WTC11 (cell line): Measurements from ENCODE around the gene ATF7. TPM values are rescaled to one million over a fixed set of nuclear protein-coding genes. Genes with fewer than 3 reads are reported as not detected.
"Not testable (repeated sequence)": the region's sequence is repeated elsewhere in the genome, so short reads cannot be mapped to it uniquely, and the experiment has no call there.

Experiments used
- ATAC-seq: fragments of 200-7000 bp; cut with Tn5 transposase; 2 replicates; pipeline ENCODE4 v1.10.0; 2021; ENCODE audit warnings: mild to moderate bottlenecking, moderate library complexity
- CTCF ChIA-PET: fragments of 300-600 bp; sonication (Branson Sonifier 250); formaldehyde crosslinking; loops from one replicate; lab custom pipeline; 2021; ENCODE audit warnings: antibody characterized with exemption; lab: Charles Lee
- POLR2A ChIA-PET: fragments of 350-600 bp; sonication (Branson Sonifier 250); formaldehyde crosslinking; loops from one replicate; lab custom pipeline; 2021; ENCODE audit warnings: antibody characterized with exemption; lab: Charles Lee
- DNase-seq: peaks from one replicate; pipeline ENCODE4 v3.0.0; 2021; ENCODE audit warnings: low spot score
- H3K27ac Mint-ChIP-seq: 2 replicates; pipeline ENCODE4 v1.8.0; 2021; ENCODE audit warnings: mixed read lengths
- H3K27me3 Mint-ChIP-seq: 2 replicates; pipeline ENCODE4 v1.8.0; 2021; ENCODE audit warnings: low read depth, mild to moderate bottlenecking, moderate library complexity, mixed read lengths
- H3K36me3 Mint-ChIP-seq: 2 replicates; pipeline ENCODE4 v1.8.0; 2021; ENCODE audit warnings: mixed read lengths
- H3K4me1 Mint-ChIP-seq: 2 replicates; pipeline ENCODE4 v1.8.0; 2022; ENCODE audit warnings: mixed read lengths
- H3K4me3 Mint-ChIP-seq: 2 replicates; pipeline ENCODE4 v1.8.0; 2021; ENCODE audit warnings: mild to moderate bottlenecking, moderate library complexity, mixed read lengths
- H3K9me3 Mint-ChIP-seq: 2 replicates; pipeline ENCODE4 v1.8.0; 2021; ENCODE audit warnings: mixed read lengths
- AR ChIP-seq: fragments of 250-450 bp; sonication (Bioruptor Pico); IDR thresholded peaks from 2 replicates; pipeline ENCODE4 v1.9.0; 2021; ENCODE audit warnings: mild to moderate bottlenecking
- HMGA2 ChIP-seq: fragments of 250-450 bp; sonication (Bioruptor Pico); IDR thresholded peaks from 2 replicates; pipeline ENCODE4 v1.4.0; 2021; ENCODE audit warnings: mild to moderate bottlenecking, moderate library complexity
- IRF2 ChIP-seq: sonication (generic); formaldehyde crosslinking; IDR thresholded peaks from 2 replicates; pipeline ENCODE4 v1.8.0; 2022; ENCODE audit warnings: low read depth, missing genetic modification reagents, borderline replicate concordance
- KAT7 ChIP-seq: sonication (generic); formaldehyde crosslinking; IDR thresholded peaks from 2 replicates; pipeline ENCODE4 v1.8.1; 2023; ENCODE audit warnings: missing genetic modification reagents, mild to moderate bottlenecking, borderline replicate concordance
- MAX ChIP-seq: sonication (generic); formaldehyde crosslinking; IDR thresholded peaks from 2 replicates; pipeline ENCODE4 v1.8.0; 2022; ENCODE audit warnings: mild to moderate bottlenecking, missing genetic modification reagents
- MXD4 ChIP-seq: fragments of 250-450 bp; sonication (Bioruptor Pico); IDR thresholded peaks from 2 replicates; pipeline ENCODE4 v1.8.0; 2021; ENCODE audit warnings: mild to moderate bottlenecking, moderate library complexity, borderline replicate concordance
- OVOL2 ChIP-seq: fragments of 250-450 bp; sonication (Bioruptor Pico); IDR thresholded peaks from 2 replicates; pipeline ENCODE4 v1.9.0; 2021; ENCODE audit warnings: mild to moderate bottlenecking, borderline replicate concordance
- PRRX2 ChIP-seq: fragments of 250-450 bp; sonication (Bioruptor Pico); IDR thresholded peaks from 2 replicates; pipeline ENCODE4 v1.8.0; 2021; ENCODE audit warnings: mild to moderate bottlenecking
- RORB ChIP-seq: fragments of 250-450 bp; sonication (Bioruptor Pico); IDR thresholded peaks from 2 replicates; pipeline ENCODE4 v1.9.0; 2021; ENCODE audit warnings: mild to moderate bottlenecking
- SMAD3 ChIP-seq: sonication (generic); formaldehyde crosslinking; IDR thresholded peaks from 2 replicates; pipeline ENCODE4 v1.8.0; 2022; ENCODE audit warnings: missing genetic modification reagents, mild to moderate bottlenecking, borderline replicate concordance
- STAT6 ChIP-seq: sonication (generic); formaldehyde crosslinking; conservative IDR thresholded peaks from 2 replicates; pipeline ENCODE4 v1.8.1; 2023; ENCODE audit warnings: mild to moderate bottlenecking, low read depth, missing genetic modification reagents, moderate library complexity
- TP53 ChIP-seq: sonication (generic); formaldehyde crosslinking; IDR thresholded peaks from 2 replicates; pipeline ENCODE4 v1.8.1; 2023; ENCODE audit warnings: mild to moderate bottlenecking, missing genetic modification reagents
- ZNF232 ChIP-seq: sonication (generic); formaldehyde crosslinking; IDR thresholded peaks from 2 replicates; pipeline ENCODE4 v1.8.0; 2022; ENCODE audit warnings: mild to moderate bottlenecking, missing genetic modification reagents
- ZNF671 ChIP-seq: fragments of 250-450 bp; sonication (Bioruptor Pico); IDR thresholded peaks from 2 replicates; pipeline ENCODE4 v1.8.0; 2021; ENCODE audit warnings: mild to moderate bottlenecking
- total RNA-seq: library from RNA; stranded (reverse); gene quantifications from 3 replicates; pipeline ENCODE4 v1.2.3, GENCODE V29; 2021
- TF ChIP-seq, protein P1 (sequence below): fragments of 250-450 bp; sonication (Bioruptor Pico); IDR thresholded peaks from 2 replicates; pipeline ENCODE4 v1.9.0; 2021; ENCODE audit warnings: mild to moderate bottlenecking, borderline replicate concordance
- TF ChIP-seq, protein P2 (sequence below): sonication (generic); formaldehyde crosslinking; IDR thresholded peaks from 2 replicates; pipeline ENCODE4 v1.8.1; 2023; ENCODE audit warnings: mild to moderate bottlenecking, missing genetic modification reagents, moderate library complexity
- TF ChIP-seq, protein P3 (sequence below): fragments of 250-450 bp; sonication (Bioruptor Pico); IDR thresholded peaks from 2 replicates; pipeline ENCODE4 v2.1.2; 2022; ENCODE audit warnings: mild to moderate bottlenecking, moderate library complexity
- TF ChIP-seq, protein P4 (sequence below): sonication (generic); formaldehyde crosslinking; IDR thresholded peaks from 2 replicates; pipeline ENCODE4 v1.8.1; 2023; ENCODE audit warnings: mild to moderate bottlenecking, missing genetic modification reagents, moderate library complexity
- TF ChIP-seq, protein P5 (sequence below): sonication (generic); formaldehyde crosslinking; IDR thresholded peaks from 2 replicates; pipeline ENCODE4 v1.8.0; 2022; ENCODE audit warnings: mild to moderate bottlenecking, missing genetic modification reagents

Gene ATF7
- total RNA-seq, 1 experiment from 2014 or later = 16.3 TPM

GRCh38 chr12:53651737-53652136 is 25.6 kb upstream of the ATF7 start (continued):
- TF ChIP-seq MAX (CRISPR knock-in tag) = no peak
- no peak for TF ChIP-seq MXD4 (CRISPR knock-in tag)
- TF ChIP-seq PRRX2 (CRISPR knock-in tag) = no peak
- TF ChIP-seq RORB = no peak
- TF ChIP-seq AR (CRISPR knock-in tag) = no peak

- CTCF ChIA-PET = interaction anchor here (0.7 to 1.1 kb wide), 2 partner anchors 103 to 1724 kb away, joined by 3 read pairs; no protein-coding TSS in a partner anchor
- not testable (repeated sequence) for ATAC-seq, H3K4me1 Mint-ChIP-seq, H3K36me3 Mint-ChIP-seq, DNase-seq, H3K4me3 Mint-ChIP-seq, H3K27ac Mint-ChIP-seq, H3K9me3 Mint-ChIP-seq, H3K27me3 Mint-ChIP-seq
- POLR2A ChIA-PET = interaction anchor here (0.5 kb wide), 1 partner anchor 30 kb away, joined by 9 read pairs; no protein-coding TSS in a partner anchor
These were observed 20.1 kb upstream of the ATF7 start for GRCh38 chr12:53646300-53646699.

GRCh38 chr12:53645165-53645564 is 19.0 kb upstream of the ATF7 start:
- Mint-ChIP-seq H3K4me1 (no peaks in the 10 kb centered on the region), H3K27me3 (no peaks in the 10 kb centered on the region), H3K4me3 (no peak overlapping the region), H3K27ac (no peak overlapping the region), H3K9me3 (peaks cover 7% of the 10 kb centered on the region; the same call in 1 of the 2 replicates), H3K36me3 (no peaks in the 10 kb centered on the region)
- POLR2A ChIA-PET = no interaction called here
- ATAC-seq = no peak
- CTCF ChIA-PET = no interaction called here
- DNase-seq = no peak
- TF ChIP-seq, protein P1, sequence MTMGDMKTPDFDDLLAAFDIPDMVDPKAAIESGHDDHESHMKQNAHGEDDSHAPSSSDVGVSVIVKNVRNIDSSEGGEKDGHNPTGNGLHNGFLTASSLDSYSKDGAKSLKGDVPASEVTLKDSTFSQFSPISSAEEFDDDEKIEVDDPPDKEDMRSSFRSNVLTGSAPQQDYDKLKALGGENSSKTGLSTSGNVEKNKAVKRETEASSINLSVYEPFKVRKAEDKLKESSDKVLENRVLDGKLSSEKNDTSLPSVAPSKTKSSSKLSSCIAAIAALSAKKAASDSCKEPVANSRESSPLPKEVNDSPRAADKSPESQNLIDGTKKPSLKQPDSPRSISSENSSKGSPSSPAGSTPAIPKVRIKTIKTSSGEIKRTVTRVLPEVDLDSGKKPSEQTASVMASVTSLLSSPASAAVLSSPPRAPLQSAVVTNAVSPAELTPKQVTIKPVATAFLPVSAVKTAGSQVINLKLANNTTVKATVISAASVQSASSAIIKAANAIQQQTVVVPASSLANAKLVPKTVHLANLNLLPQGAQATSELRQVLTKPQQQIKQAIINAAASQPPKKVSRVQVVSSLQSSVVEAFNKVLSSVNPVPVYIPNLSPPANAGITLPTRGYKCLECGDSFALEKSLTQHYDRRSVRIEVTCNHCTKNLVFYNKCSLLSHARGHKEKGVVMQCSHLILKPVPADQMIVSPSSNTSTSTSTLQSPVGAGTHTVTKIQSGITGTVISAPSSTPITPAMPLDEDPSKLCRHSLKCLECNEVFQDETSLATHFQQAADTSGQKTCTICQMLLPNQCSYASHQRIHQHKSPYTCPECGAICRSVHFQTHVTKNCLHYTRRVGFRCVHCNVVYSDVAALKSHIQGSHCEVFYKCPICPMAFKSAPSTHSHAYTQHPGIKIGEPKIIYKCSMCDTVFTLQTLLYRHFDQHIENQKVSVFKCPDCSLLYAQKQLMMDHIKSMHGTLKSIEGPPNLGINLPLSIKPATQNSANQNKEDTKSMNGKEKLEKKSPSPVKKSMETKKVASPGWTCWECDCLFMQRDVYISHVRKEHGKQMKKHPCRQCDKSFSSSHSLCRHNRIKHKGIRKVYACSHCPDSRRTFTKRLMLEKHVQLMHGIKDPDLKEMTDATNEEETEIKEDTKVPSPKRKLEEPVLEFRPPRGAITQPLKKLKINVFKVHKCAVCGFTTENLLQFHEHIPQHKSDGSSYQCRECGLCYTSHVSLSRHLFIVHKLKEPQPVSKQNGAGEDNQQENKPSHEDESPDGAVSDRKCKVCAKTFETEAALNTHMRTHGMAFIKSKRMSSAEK = no peak
- no peak for TF ChIP-seq HMGA2
- TF ChIP-seq, protein P2, sequence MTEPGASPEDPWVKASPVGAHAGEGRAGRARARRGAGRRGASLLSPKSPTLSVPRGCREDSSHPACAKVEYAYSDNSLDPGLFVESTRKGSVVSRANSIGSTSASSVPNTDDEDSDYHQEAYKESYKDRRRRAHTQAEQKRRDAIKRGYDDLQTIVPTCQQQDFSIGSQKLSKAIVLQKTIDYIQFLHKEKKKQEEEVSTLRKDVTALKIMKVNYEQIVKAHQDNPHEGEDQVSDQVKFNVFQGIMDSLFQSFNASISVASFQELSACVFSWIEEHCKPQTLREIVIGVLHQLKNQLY (CRISPR knock-in tag) = no peak
- TF ChIP-seq IRF2 (CRISPR knock-in tag) = no peak
- no peak for TF ChIP-seq OVOL2 (CRISPR knock-in tag)
- TF ChIP-seq, protein P3, sequence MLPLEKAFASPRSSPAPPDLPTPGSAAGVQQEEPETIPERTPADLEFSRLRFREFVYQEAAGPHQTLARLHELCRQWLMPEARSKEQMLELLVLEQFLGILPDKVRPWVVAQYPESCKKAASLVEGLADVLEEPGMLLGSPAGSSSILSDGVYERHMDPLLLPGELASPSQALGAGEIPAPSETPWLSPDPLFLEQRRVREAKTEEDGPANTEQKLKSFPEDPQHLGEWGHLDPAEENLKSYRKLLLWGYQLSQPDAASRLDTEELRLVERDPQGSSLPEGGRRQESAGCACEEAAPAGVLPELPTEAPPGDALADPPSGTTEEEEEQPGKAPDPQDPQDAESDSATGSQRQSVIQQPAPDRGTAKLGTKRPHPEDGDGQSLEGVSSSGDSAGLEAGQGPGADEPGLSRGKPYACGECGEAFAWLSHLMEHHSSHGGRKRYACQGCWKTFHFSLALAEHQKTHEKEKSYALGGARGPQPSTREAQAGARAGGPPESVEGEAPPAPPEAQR = no peak
- TF ChIP-seq KAT7 (CRISPR knock-in tag) = no peak
- TF ChIP-seq, protein P4, sequence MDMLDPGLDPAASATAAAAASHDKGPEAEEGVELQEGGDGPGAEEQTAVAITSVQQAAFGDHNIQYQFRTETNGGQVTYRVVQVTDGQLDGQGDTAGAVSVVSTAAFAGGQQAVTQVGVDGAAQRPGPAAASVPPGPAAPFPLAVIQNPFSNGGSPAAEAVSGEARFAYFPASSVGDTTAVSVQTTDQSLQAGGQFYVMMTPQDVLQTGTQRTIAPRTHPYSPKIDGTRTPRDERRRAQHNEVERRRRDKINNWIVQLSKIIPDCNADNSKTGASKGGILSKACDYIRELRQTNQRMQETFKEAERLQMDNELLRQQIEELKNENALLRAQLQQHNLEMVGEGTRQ = no peak
- no peak for TF ChIP-seq ZNF232
- no peak for TF ChIP-seq ZNF671
- no peak for TF ChIP-seq MAX (CRISPR knock-in tag)
- TF ChIP-seq, protein P5, sequence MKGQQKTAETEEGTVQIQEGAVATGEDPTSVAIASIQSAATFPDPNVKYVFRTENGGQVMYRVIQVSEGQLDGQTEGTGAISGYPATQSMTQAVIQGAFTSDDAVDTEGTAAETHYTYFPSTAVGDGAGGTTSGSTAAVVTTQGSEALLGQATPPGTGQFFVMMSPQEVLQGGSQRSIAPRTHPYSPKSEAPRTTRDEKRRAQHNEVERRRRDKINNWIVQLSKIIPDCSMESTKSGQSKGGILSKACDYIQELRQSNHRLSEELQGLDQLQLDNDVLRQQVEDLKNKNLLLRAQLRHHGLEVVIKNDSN = no peak
- TF ChIP-seq PRRX2 (CRISPR knock-in tag) = no peak
- no peak for TF ChIP-seq TP53
- no peak for TF ChIP-seq SMAD3
- no peak for TF ChIP-seq STAT6 (CRISPR knock-in tag)
